HEK293 (cell line): Measurements from ENCODE around the gene ZSCAN9.

Source experiments
- CTCF ChIA-PET: fragments of 350-600 bp; formaldehyde crosslinking; extraction: SDS; loops from one replicate; lab custom pipeline; 2021; ENCODE audit warnings: antibody characterized with exemption; lab: Yijun Ruan, JAX
- POLR2A ChIA-PET: fragments of 300-600 bp; formaldehyde crosslinking; extraction: SDS; loops from one replicate; lab custom pipeline; 2020; ENCODE audit warnings: antibody characterized with exemption, inconsistent platforms; lab: Yijun Ruan, JAX
- H3K27ac ChIP-seq: fragments of 200-500 bp; sonication (Bioruptor generic); 2 replicates; pipeline ENCODE4 v1.5.1; 2014; ENCODE audit warnings: low read depth, low read length, control low read depth, inconsistent platforms; ENCODE audit errors: extremely low read depth
- H3K36me3 ChIP-seq, 2 experiments: fragments of 200-500 bp in 1 of 2; sonication (Bioruptor generic) in 1 of 2; 1 replicate in 1 of 2; 2 replicates in 1 of 2; pipeline ENCODE4 v1.5.1; 2014 to 2017; ENCODE audit warnings: inconsistent platforms in 2 of 2, low read length in 2 of 2; ENCODE audit not compliant: control insufficient read depth in 2 of 2, insufficient read depth in 1 of 2
- H3K4me1 ChIP-seq: fragments of 200-500 bp; sonication (Bioruptor generic); 2 replicates; pipeline ENCODE4 v1.5.1; 2014; ENCODE audit warnings: mild to moderate bottlenecking, low read length, inconsistent platforms; ENCODE audit not compliant: control insufficient read depth, insufficient read depth
- H3K4me3 ChIP-seq: 2 replicates; pipeline ENCODE4 v1.5.1; 2011; ENCODE audit warnings: low read depth, mild to moderate bottlenecking, control low read depth, low read length, moderate library complexity
- H3K9me3 ChIP-seq: fragments of 200-500 bp; sonication (Bioruptor generic); 2 replicates; pipeline ENCODE4 v1.5.1; 2014; ENCODE audit warnings: low read depth, low read length, inconsistent platforms; ENCODE audit not compliant: control insufficient read depth, insufficient read depth
- GLI2 ChIP-seq: fragments of 450-650 bp; formaldehyde crosslinking; IDR thresholded peaks from 2 replicates; pipeline ENCODE4; 2017; ENCODE audit warnings: missing biosample characterization, missing genetic modification characterization, low read depth, borderline replicate concordance
- HOXD13 ChIP-seq: sonication (generic); formaldehyde crosslinking; IDR thresholded peaks from 2 replicates; pipeline ENCODE4 v1.8.0; 2022; ENCODE audit warnings: missing genetic modification reagents, borderline replicate concordance
- KLF1 ChIP-seq: fragments of 450-650 bp; formaldehyde crosslinking; IDR thresholded peaks from 2 replicates; pipeline ENCODE4 v1.5.1; 2016; ENCODE audit warnings: missing biosample characterization, missing genetic modification characterization
- MYNN ChIP-seq: fragments of 450-650 bp; formaldehyde crosslinking; IDR thresholded peaks from 2 replicates; pipeline ENCODE4 v1.5.1; 2016; ENCODE audit warnings: missing biosample characterization, missing genetic modification characterization, borderline replicate concordance
- SALL2 ChIP-seq: fragments of 450-650 bp; formaldehyde crosslinking; IDR thresholded peaks from 2 replicates; pipeline ENCODE4 v1.5.0; 2017; ENCODE audit warnings: missing biosample characterization, mild to moderate bottlenecking, missing genetic modification characterization, borderline replicate concordance
- SETDB1 ChIP-seq: IDR thresholded peaks from one replicate; pipeline ENCODE4 v1.6.1; 2017; ENCODE audit warnings: mild to moderate bottlenecking, low read length, moderate library complexity, mixed read lengths; ENCODE audit not compliant: insufficient read length
- SP2 ChIP-seq: fragments of 450-650 bp; formaldehyde crosslinking; IDR thresholded peaks from 2 replicates; pipeline ENCODE4 v1.5.1; 2016; ENCODE audit warnings: missing biosample characterization, missing genetic modification characterization
- YY1 ChIP-seq: fragments of 450-650 bp; formaldehyde crosslinking; IDR thresholded peaks from 2 replicates; pipeline ENCODE4 v1.5.1; 2018; ENCODE audit warnings: missing biosample characterization, missing genetic modification characterization
- ZFP41 ChIP-seq: fragments of 450-650 bp; formaldehyde crosslinking; IDR thresholded peaks from 2 replicates; pipeline ENCODE4 v1.5.1; 2016; ENCODE audit warnings: missing biosample characterization, missing genetic modification characterization, borderline replicate concordance
- ZNF10 ChIP-seq: fragments of 450-650 bp; formaldehyde crosslinking; IDR thresholded peaks from 2 replicates; pipeline ENCODE4 v1.5.1; 2017; ENCODE audit warnings: missing biosample characterization, missing genetic modification characterization
- ZNF202 ChIP-seq: fragments of 450-650 bp; formaldehyde crosslinking; IDR thresholded peaks from 2 replicates; pipeline ENCODE4 v1.5.1; 2016; ENCODE audit warnings: missing biosample characterization, missing genetic modification characterization, borderline replicate concordance
- ZNF311 ChIP-seq: fragments of 450-650 bp; formaldehyde crosslinking; IDR thresholded peaks from 2 replicates; pipeline ENCODE4 v1.5.1; 2017; ENCODE audit warnings: missing biosample characterization, missing genetic modification characterization, borderline replicate concordance
- ZNF335 ChIP-seq: fragments of 450-650 bp; formaldehyde crosslinking; conservative IDR thresholded peaks from 2 replicates; pipeline ENCODE4 v1.5.1; 2016; ENCODE audit warnings: missing biosample characterization, missing genetic modification characterization
- ZNF341 ChIP-seq: fragments of 450-650 bp; formaldehyde crosslinking; IDR thresholded peaks from 2 replicates; pipeline ENCODE4; 2016; ENCODE audit warnings: low read depth, missing biosample characterization, missing genetic modification characterization
- ZNF600 ChIP-seq: fragments of 450-650 bp; formaldehyde crosslinking; IDR thresholded peaks from 2 replicates; pipeline ENCODE4 v1.5.1; 2016; ENCODE audit warnings: missing biosample characterization, missing genetic modification characterization
- ZNF610 ChIP-seq: fragments of 450-650 bp; formaldehyde crosslinking; IDR thresholded peaks from 2 replicates; pipeline ENCODE4 v1.5.1; 2016; ENCODE audit warnings: missing biosample characterization, missing genetic modification characterization, borderline replicate concordance
- ZNF623 ChIP-seq: fragments of 450-650 bp; formaldehyde crosslinking; IDR thresholded peaks from 2 replicates; pipeline ENCODE4 v1.5.1; 2016; ENCODE audit warnings: missing biosample characterization, missing genetic modification characterization
- ZNF768 ChIP-seq: fragments of 450-650 bp; formaldehyde crosslinking; IDR thresholded peaks from 2 replicates; pipeline ENCODE4 v1.5.1; 2018; ENCODE audit warnings: missing biosample characterization, mild to moderate bottlenecking, missing genetic modification characterization
- TF ChIP-seq, protein P1 (sequence below): fragments of 450-650 bp; formaldehyde crosslinking; IDR thresholded peaks from 2 replicates; pipeline ENCODE4 v1.5.1; 2017; ENCODE audit warnings: missing biosample characterization, missing genetic modification characterization
- TF ChIP-seq, protein P2 (sequence below): fragments of 450-650 bp; formaldehyde crosslinking; optimal IDR thresholded peaks from 2 replicates; pipeline ENCODE3; 2016; ENCODE audit warnings: missing biosample characterization, mild to moderate bottlenecking, missing genetic modification characterization
- TF ChIP-seq, protein P3 (sequence below): fragments of 450-650 bp; formaldehyde crosslinking; IDR thresholded peaks from 2 replicates; pipeline ENCODE4 v1.5.1; 2016; ENCODE audit warnings: missing biosample characterization, missing genetic modification characterization
- TF ChIP-seq, protein P4 (sequence below): fragments of 450-650 bp; IDR thresholded peaks from 2 replicates; pipeline ENCODE4 v1.5.1; 2018; ENCODE audit warnings: missing biosample characterization, mild to moderate bottlenecking, missing genetic modification characterization
- TF ChIP-seq, protein P5 (sequence below): fragments of 450-650 bp; formaldehyde crosslinking; IDR thresholded peaks from 2 replicates; pipeline ENCODE4 v1.5.1; 2016; ENCODE audit warnings: missing biosample characterization, missing genetic modification characterization
- TF ChIP-seq, protein P6 (sequence below): fragments of 450-650 bp; formaldehyde crosslinking; IDR thresholded peaks from 2 replicates; pipeline ENCODE4 v1.5.0; 2017; ENCODE audit warnings: missing biosample characterization, missing genetic modification characterization, borderline replicate concordance
- TF ChIP-seq, protein P7 (sequence below): fragments of 450-650 bp; formaldehyde crosslinking; IDR thresholded peaks from 2 replicates; pipeline ENCODE4; 2016; ENCODE audit warnings: missing biosample characterization, missing genetic modification characterization

ZSCAN9 gene

DNA sequence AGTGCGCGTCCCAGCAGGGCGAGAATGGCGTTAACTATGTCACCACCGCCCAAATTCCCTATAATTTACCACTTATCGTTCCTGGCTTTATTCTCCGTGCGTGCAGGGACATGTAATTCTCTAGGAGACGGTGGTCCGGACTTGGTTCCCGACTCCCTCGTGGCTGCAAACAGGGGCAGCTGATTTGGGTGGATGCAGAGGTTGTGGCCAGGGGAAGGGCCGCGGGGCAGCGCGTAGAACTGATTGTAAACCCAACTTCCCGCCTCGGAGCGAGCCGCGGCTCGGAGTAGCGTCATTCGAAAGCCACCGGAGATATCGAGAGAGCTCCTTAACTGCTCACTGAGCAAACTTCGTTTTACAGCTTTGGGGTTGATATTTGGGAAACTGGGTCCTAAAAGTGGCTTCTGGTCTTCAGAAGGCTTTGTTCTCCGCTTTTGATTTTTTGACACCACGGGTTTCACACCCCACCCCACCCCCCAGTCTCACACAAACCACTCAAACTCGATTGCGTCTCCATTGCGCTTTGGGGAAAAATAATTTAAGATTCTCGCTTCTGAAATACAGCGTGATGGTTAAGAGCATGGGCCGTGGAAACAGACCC, 17.5 kb upstream of the ZSCAN9 start:
- CTCF ChIA-PET, result interaction anchor here (0.6 to 0.9 kb wide), 2 partner anchors 39 to 66 kb away, joined by 3 read pairs; partner anchors contain the start of gene ZKSCAN8
- Histone ChIP-seq H3K4me3 (peak overlapping the region; percentile 41), H3K27ac (peak overlapping the region; percentile 22; the same call in 1 of the 2 replicates)
- TF ChIP-seq SP2 (peak; percentile 14; the same call in 1 of the 2 replicates), ZNF10 (peak; percentile 20; the same call in 1 of the 2 replicates), GLI2 (tag by site-specific recombination) (no peak), YY1 (no peak), ZNF311 (tag by site-specific recombination) (no peak), ZNF610 (tag by site-specific recombination) (no peak; the same call in 1 of the 2 replicates), ZNF202 (tag by site-specific recombination) (no peak), ZNF623 (tag by site-specific recombination) (no peak), ZFP41 (tag by site-specific recombination) (no peak), KLF1 (no peak; the same call in 1 of the 2 replicates), ZNF335 (tag by site-specific recombination) (0 out of 2 replicates have a peak, but pooled peaks have one; percentile 8), MYNN (tag by site-specific recombination) (no peak), ZNF768 (no peak), SALL2 (tag by site-specific recombination) (no peak), ZNF600 (tag by site-specific recombination) (peak; percentile 66), HOXD13 (0 out of 2 replicates have a peak, but pooled peaks have one; percentile 35), ZNF341 (tag by site-specific recombination) (0 out of 2 replicates have a peak, but pooled peaks have one; percentile 23), SETDB1 (no peak)
- TF ChIP-seq, protein P1, sequence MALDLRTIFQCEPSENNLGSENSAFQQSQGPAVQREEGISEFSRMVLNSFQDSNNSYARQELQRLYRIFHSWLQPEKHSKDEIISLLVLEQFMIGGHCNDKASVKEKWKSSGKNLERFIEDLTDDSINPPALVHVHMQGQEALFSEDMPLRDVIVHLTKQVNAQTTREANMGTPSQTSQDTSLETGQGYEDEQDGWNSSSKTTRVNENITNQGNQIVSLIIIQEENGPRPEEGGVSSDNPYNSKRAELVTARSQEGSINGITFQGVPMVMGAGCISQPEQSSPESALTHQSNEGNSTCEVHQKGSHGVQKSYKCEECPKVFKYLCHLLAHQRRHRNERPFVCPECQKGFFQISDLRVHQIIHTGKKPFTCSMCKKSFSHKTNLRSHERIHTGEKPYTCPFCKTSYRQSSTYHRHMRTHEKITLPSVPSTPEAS (tag by site-specific recombination), result no peak
- TF ChIP-seq, protein P2, sequence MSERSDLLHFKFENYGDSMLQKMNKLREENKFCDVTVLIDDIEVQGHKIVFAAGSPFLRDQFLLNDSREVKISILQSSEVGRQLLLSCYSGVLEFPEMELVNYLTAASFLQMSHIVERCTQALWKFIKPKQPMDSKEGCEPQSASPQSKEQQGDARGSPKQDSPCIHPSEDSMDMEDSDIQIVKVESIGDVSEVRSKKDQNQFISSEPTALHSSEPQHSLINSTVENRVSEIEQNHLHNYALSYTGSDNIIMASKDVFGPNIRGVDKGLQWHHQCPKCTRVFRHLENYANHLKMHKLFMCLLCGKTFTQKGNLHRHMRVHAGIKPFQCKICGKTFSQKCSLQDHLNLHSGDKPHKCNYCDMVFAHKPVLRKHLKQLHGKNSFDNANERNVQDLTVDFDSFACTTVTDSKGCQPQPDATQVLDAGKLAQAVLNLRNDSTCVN, result peak; percentile 60
- TF ChIP-seq, protein P3, sequence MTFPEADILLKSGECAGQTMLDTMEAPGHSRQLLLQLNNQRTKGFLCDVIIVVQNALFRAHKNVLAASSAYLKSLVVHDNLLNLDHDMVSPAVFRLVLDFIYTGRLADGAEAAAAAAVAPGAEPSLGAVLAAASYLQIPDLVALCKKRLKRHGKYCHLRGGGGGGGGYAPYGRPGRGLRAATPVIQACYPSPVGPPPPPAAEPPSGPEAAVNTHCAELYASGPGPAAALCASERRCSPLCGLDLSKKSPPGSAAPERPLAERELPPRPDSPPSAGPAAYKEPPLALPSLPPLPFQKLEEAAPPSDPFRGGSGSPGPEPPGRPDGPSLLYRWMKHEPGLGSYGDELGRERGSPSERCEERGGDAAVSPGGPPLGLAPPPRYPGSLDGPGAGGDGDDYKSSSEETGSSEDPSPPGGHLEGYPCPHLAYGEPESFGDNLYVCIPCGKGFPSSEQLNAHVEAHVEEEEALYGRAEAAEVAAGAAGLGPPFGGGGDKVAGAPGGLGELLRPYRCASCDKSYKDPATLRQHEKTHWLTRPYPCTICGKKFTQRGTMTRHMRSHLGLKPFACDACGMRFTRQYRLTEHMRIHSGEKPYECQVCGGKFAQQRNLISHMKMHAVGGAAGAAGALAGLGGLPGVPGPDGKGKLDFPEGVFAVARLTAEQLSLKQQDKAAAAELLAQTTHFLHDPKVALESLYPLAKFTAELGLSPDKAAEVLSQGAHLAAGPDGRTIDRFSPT, result no peak
- TF ChIP-seq, protein P4, sequence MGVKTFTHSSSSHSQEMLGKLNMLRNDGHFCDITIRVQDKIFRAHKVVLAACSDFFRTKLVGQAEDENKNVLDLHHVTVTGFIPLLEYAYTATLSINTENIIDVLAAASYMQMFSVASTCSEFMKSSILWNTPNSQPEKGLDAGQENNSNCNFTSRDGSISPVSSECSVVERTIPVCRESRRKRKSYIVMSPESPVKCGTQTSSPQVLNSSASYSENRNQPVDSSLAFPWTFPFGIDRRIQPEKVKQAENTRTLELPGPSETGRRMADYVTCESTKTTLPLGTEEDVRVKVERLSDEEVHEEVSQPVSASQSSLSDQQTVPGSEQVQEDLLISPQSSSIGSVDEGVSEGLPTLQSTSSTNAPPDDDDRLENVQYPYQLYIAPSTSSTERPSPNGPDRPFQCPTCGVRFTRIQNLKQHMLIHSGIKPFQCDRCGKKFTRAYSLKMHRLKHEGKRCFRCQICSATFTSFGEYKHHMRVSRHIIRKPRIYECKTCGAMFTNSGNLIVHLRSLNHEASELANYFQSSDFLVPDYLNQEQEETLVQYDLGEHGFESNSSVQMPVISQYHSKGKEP, result no peak
- TF ChIP-seq, protein P5, sequence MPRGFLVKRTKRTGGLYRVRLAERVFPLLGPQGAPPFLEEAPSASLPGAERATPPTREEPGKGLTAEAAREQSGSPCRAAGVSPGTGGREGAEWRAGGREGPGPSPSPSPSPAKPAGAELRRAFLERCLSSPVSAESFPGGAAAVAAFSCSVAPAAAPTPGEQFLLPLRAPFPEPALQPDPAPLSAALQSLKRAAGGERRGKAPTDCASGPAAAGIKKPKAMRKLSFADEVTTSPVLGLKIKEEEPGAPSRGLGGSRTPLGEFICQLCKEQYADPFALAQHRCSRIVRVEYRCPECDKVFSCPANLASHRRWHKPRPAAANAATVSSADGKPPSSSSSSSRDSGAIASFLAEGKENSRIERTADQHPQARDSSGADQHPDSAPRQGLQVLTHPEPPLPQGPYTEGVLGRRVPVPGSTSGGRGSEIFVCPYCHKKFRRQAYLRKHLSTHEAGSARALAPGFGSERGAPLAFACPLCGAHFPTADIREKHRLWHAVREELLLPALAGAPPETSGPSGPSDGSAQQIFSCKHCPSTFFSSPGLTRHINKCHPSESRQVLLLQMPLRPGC, result peak; percentile 40; the same call in 1 of the 2 replicates
- TF ChIP-seq, protein P6, sequence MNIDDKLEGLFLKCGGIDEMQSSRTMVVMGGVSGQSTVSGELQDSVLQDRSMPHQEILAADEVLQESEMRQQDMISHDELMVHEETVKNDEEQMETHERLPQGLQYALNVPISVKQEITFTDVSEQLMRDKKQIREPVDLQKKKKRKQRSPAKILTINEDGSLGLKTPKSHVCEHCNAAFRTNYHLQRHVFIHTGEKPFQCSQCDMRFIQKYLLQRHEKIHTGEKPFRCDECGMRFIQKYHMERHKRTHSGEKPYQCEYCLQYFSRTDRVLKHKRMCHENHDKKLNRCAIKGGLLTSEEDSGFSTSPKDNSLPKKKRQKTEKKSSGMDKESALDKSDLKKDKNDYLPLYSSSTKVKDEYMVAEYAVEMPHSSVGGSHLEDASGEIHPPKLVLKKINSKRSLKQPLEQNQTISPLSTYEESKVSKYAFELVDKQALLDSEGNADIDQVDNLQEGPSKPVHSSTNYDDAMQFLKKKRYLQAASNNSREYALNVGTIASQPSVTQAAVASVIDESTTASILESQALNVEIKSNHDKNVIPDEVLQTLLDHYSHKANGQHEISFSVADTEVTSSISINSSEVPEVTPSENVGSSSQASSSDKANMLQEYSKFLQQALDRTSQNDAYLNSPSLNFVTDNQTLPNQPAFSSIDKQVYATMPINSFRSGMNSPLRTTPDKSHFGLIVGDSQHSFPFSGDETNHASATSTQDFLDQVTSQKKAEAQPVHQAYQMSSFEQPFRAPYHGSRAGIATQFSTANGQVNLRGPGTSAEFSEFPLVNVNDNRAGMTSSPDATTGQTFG (tag by site-specific recombination), result no peak
- TF ChIP-seq, protein P7, sequence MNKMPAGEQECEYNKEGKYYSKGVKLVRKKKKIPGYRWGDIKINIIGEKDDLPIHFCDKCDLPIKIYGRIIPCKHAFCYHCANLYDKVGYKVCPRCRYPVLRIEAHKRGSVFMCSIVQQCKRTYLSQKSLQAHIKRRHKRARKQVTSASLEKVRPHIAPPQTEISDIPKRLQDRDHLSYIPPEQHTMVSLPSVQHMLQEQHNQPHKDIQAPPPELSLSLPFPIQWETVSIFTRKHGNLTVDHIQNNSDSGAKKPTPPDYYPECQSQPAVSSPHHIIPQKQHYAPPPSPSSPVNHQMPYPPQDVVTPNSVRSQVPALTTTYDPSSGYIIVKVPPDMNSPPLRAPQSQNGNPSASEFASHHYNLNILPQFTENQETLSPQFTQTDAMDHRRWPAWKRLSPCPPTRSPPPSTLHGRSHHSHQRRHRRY (tag by site-specific recombination), result no peak

More for the DNA sequence above, 17.5 kb upstream of the ZSCAN9 start:
- Histone ChIP-seq H3K9me3 (no peaks in the 10 kb centered on the region), H3K36me3 (no peaks in the 10 kb centered on the region), H3K4me1 (no peaks in the 10 kb centered on the region)
- POLR2A ChIA-PET, result interaction anchor here (0.5 to 1.6 kb wide), 5 partner anchors 11 to 145 kb away, joined by 3 to 10 read pairs (median 6); partner anchors contain the start of gene ZKSCAN8
